ENCODE measurements around the gene CDKN1A.

- TF ChIP-seq GATA2 (IDR thresholded peaks at IDR 0.05; ENCODE audit: low read depth, low read length) (no peak), GATA3 (IDR thresholded peaks at IDR 0.05; ENCODE audit: low read depth, low read length) (no peak)
Observed at GRCh38 chr6:36691011-36691410, 12.5 kb downstream of the CDKN1A start.
